Tibial nerve (tissue), 4 donors: ENCODE measurements around the gene HILPDA. TPM values are rescaled to one million over a fixed set of nuclear protein-coding genes. Genes with fewer than 3 reads are reported as not detected.

Experiments used
- DNase-seq, 2 donors: peaks; one replicate each; pipeline ENCODE4 v3.0.0-alpha.2; 2019; ENCODE audit warnings: low spot score in 2 of 2
- H3K27ac ChIP-seq, 4 donors: fragments of 200-600 bp; sonication (generic) in 3 of 4; one replicate each; pipeline ENCODE4 v1.5.1; 2017 to 2019; ENCODE audit warnings: mild to moderate bottlenecking in 1 of 4
- H3K27me3 ChIP-seq, 2 donors: fragments of 200-600 bp; sonication (generic) in 1 of 2; one replicate each; pipeline versions ENCODE4 v1.5.1 to v1.6.0; 2017 to 2019
- H3K36me3 ChIP-seq, 3 donors: fragments of 200-600 bp; sonication (generic); one replicate each; pipeline ENCODE4 v1.5.1; 2018 to 2019
- H3K4me1 ChIP-seq, 4 donors: fragments of 200-600 bp; sonication (generic) in 3 of 4; one replicate each; pipeline ENCODE4 v1.5.1; 2017 to 2019
- H3K4me3 ChIP-seq, 4 donors: fragments of 200-600 bp; sonication (generic) in 3 of 4; one replicate each; pipeline ENCODE4 v1.5.1; 2017 to 2019; ENCODE audit warnings: mild to moderate bottlenecking in 1 of 4, moderate library complexity in 1 of 4
- H3K9me3 ChIP-seq, 4 donors: fragments of 200-600 bp; sonication (generic) in 3 of 4; one replicate each; pipeline ENCODE4 v1.5.1; 2017 to 2019
- EP300 ChIP-seq, 2 donors: sonication (generic); formaldehyde crosslinking; IDR thresholded peaks; one replicate each; pipeline ENCODE4 v1.6.1; 2017; ENCODE audit warnings: antibody characterized with exemption in 2 of 2, mild to moderate bottlenecking in 1 of 2
- POLR2A ChIP-seq, 2 donors: fragments of 450-650 bp; IDR thresholded peaks; one replicate each; pipeline ENCODE4 v1.6.1; 2017; ENCODE audit warnings: antibody characterized with exemption in 2 of 2, mild to moderate bottlenecking in 2 of 2, moderate library complexity in 2 of 2
- WGBS, 2 donors: methylation state at CpG; one replicate each; pipeline ENCODE4 v1.1.5; 2018; 5-methylcytosine and 5-hydroxymethylcytosine counted together
- total RNA-seq, 4 donors: library from RNA; depleted of rRNA; stranded (reverse); fragments of >200 nt; gene quantifications; one replicate each; pipeline ENCODE4 v1.1.0, GENCODE V29; 2016
- TF ChIP-seq, protein P1 (sequence below), 5 experiments: fragments of 200-600 bp in 3 of 5; fragments of 450-650 bp in 2 of 5; sonication (generic) in 3 of 5; IDR thresholded peaks; one replicate each; pipeline ENCODE4 v1.5.1; 2016 to 2019; ENCODE audit warnings: antibody characterized with exemption in 5 of 5, mild to moderate bottlenecking in 3 of 5, moderate library complexity in 2 of 5

HILPDA gene
- total RNA-seq, 4 donors from 2014 or later: 32.4 to 64.2 (median 38.3) TPM

DNA sequence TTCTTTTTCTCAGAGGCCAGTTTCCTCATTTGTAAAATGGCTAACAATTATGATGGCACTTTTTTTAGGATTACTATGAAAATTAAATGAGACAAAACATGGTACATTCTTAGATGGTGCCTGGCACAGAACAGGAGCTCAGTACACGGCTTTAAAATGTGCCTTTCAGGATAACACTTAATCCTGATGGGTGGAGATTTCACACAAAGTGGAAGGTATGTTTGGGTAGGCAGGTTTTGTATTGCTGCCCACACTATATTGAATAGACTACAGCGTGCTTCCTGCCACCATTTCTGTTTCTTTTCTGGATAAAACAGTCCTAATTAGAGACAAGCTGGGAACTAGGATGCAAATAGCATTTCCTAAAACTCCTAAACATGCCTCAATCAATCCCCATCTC lies 23.9 kb upstream of the HILPDA start:
- Histone ChIP-seq H3K4me1 (peaks cover 0 to 34% (median 12%) of the 10 kb centered on the region in 4 donors), H3K27ac (peak overlapping the region in 2 of 4 donors; percentile 69 to 78), H3K27me3 (no peaks in the 10 kb centered on the region), H3K9me3 (no peaks in the 10 kb centered on the region), H3K36me3 (no peaks in the 10 kb centered on the region), H3K4me3 (no peak overlapping the region)
- WGBS, 2 donors: 65 to 66% methylated on average over 2 of the region's 2 CpGs
- DNase-seq: no peak
- TF ChIP-seq POLR2A (IDR thresholded peaks at IDR 0.05) (no peak), EP300 (IDR thresholded peaks at IDR 0.05) (no peak)
- TF ChIP-seq, protein P1, sequence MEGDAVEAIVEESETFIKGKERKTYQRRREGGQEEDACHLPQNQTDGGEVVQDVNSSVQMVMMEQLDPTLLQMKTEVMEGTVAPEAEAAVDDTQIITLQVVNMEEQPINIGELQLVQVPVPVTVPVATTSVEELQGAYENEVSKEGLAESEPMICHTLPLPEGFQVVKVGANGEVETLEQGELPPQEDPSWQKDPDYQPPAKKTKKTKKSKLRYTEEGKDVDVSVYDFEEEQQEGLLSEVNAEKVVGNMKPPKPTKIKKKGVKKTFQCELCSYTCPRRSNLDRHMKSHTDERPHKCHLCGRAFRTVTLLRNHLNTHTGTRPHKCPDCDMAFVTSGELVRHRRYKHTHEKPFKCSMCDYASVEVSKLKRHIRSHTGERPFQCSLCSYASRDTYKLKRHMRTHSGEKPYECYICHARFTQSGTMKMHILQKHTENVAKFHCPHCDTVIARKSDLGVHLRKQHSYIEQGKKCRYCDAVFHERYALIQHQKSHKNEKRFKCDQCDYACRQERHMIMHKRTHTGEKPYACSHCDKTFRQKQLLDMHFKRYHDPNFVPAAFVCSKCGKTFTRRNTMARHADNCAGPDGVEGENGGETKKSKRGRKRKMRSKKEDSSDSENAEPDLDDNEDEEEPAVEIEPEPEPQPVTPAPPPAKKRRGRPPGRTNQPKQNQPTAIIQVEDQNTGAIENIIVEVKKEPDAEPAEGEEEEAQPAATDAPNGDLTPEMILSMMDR (IDR thresholded peaks at IDR 0.05): no peak

DNA sequence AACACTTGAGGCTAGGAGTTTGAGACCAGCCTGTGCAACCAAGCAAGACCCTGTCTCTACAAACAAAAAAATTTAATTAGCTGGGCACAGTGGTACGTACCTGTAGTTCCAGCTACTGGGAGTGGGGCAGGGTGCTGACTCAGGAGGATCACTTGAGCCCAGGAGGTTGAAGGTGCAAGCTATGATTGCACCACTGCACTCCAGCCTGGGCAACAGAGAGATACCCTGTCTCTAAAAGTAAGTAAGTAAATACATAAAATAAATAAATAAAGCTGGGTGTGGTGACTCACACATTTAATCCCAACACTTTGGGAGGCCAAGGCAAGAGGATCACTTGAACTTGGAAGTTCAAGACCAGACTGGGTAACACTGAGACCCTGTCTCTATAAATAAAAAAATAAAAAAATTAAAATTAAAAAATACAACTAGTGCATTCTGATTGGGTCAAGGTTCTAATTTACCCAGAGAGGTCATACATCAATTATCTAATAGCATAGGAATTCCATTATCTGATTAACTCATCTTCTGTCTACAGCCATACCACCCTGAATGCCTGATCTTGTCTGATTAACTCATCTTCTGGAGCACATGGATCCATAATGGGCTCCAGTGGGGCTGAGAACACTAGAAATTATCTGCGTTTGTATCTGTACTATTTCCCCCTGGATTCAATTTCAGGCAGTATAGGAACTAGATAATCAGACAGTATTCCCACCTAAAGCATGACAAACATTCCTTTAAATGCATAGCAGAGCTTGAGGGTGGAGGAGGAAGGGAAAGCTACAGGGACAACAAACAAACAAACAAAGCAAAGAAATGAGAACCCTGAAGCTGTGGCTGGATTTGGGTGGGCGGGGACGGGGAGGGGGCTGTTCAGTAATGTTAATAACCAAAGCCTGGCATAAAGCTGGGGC lies 21.0 kb upstream of the HILPDA start:
- no peaks in the 10 kb centered on the region for H3K36me3 ChIP-seq
- peaks cover 0 to 26% (median 12%) of the 10 kb centered on the region in 4 donors for H3K4me1 ChIP-seq
- no peak overlapping the region for H3K4me3 ChIP-seq
- DNase-seq: no peak
- 58 to 75% methylated on average over 4 of the region's 4 CpGs for WGBS, 2 donors
- H3K27ac ChIP-seq: no peak overlapping the region
- H3K9me3 ChIP-seq: no peaks in the 10 kb centered on the region
- TF ChIP-seq POLR2A (IDR thresholded peaks at IDR 0.05) (no peak), EP300 (IDR thresholded peaks at IDR 0.05) (no peak)
- TF ChIP-seq, protein P1 (IDR thresholded peaks at IDR 0.05): no peak
- no peaks in the 10 kb centered on the region for H3K27me3 ChIP-seq

DNA sequence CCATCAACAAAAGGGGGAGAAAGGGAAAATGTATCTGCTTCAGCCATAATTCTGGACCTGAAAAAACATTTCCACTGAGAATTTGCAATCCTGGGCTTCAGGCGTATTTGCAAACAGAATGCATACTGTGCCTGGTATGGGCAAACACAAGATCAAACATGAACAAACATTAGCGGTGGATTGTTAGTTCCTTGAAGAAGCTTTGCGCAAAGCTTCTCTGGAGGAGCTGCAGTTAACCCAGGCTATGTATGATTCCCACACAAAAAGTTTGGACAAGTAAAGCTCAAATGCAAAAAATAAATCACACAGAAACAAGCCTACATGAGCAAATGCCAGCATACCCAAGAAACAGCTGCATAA lies 20.4 kb upstream of the HILPDA start:
- Histone ChIP-seq H3K27me3 (no peaks in the 10 kb centered on the region), H3K9me3 (no peaks in the 10 kb centered on the region), H3K4me1 (peaks cover 0 to 25% (median 12%) of the 10 kb centered on the region in 4 donors), H3K4me3 (no peak overlapping the region), H3K27ac (no peak overlapping the region), H3K36me3 (no peaks in the 10 kb centered on the region)
- 60 to 64% methylated on average over 3 of the region's 3 CpGs for WGBS, 2 donors
- TF ChIP-seq, protein P1 (IDR thresholded peaks at IDR 0.05): no peak
- TF ChIP-seq POLR2A (IDR thresholded peaks at IDR 0.05) (no peak), EP300 (IDR thresholded peaks at IDR 0.05) (no peak)
- no peak for DNase-seq

DNA sequence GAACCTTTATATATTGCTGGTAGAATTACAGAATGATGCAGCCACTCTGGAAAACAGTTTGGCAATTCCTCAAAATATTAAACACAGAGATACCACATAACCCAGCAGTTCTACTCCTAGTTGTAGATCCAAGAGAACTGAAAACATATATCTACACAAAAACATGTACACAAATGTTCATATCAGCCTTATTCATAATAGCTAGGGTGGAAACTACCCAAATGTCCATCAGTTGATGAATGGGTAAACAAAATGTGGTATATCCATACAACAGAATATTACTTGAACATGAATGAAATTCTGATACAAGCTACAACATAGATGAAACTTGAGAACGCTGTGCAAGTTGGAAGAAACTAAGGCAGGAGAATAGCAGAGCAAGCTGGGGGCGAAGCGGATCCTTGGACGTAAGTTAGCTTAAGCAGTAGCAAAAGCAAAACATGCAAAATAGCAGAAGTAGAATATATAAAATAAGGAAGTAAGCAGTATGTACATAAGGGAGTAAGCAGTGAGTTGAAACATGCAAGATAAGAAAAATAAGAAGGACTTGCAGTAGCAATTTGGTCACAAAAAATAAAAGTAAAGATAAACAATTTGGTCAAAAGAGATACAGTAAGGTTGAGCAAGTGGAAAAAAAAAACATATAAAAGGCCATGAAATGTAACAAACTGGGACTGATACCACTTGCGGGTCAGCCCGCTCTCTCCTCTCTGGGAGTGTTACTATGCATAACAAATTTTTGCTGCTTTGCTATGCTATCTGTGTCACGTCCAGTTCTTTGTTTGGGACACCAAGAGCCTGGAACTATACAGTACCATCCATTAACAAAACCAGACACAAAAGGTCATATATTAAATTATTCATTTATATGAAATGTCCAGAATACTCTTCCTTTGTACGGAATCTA lies 18.0 kb upstream of the HILPDA start:
- no peak overlapping the region for H3K4me3 ChIP-seq
- TF ChIP-seq, protein P1 (IDR thresholded peaks at IDR 0.05): no peak
- no peak for TF ChIP-seq EP300 (IDR thresholded peaks at IDR 0.05)
- no peak overlapping the region for H3K27ac ChIP-seq
- peaks cover 0 to 8% (median 2%) of the 10 kb centered on the region in 4 donors for H3K4me1 ChIP-seq
- H3K36me3 ChIP-seq: no peaks in the 10 kb centered on the region
- no peak for DNase-seq
- H3K9me3 ChIP-seq: no peaks in the 10 kb centered on the region
- no peaks in the 10 kb centered on the region for H3K27me3 ChIP-seq
- WGBS, 2 donors: 82 to 83% methylated on average over 8 of the region's 8 CpGs
